ENCODE measurements around the gene ATP2C2.

ATP2C2 gene

DNA sequence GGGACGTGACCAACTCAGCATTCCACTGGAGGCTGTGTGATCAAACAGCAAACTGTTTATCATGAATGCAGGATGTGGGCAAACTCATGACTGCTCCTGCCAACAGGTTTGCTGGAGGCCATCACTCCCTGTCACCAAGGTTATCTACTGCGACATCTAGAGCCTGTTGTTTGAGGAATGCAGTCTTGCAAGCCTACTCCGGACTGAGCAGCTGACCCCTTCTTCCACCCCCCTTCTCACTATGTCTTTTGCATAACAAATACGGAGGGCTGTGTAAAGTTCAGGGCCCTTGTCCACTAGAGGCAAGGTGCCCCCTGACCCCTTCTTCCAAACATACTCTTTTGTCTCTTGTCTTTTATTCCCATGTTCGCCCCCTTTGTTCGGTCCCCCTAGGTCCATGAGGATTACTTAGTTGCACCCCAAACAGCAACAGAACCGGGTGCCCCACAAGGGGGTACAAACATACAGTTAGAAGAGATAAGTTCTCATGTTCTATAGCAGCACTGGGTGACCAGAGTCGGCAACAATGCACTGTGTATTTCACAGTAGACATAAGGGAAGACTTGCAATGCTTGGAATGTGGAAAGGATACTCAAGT lies 107.4 kb downstream of the ATP2C2 start:
- Mint-ChIP-seq H3K9me3 (peaks cover 17% of the 10 kb centered on the region), H3K27ac (no peak overlapping the region), H3K27me3 (no peaks in the 10 kb centered on the region), H3K4me1 (ENCODE audit: low read depth) (no peaks in the 10 kb centered on the region), H3K36me3 (ENCODE audit: low read depth) (peaks cover 37% of the 10 kb centered on the region), H3K4me3 (no peak overlapping the region)
- intact Hi-C loops (cut with micrococcal nuclease) = no loop called here

DNA sequence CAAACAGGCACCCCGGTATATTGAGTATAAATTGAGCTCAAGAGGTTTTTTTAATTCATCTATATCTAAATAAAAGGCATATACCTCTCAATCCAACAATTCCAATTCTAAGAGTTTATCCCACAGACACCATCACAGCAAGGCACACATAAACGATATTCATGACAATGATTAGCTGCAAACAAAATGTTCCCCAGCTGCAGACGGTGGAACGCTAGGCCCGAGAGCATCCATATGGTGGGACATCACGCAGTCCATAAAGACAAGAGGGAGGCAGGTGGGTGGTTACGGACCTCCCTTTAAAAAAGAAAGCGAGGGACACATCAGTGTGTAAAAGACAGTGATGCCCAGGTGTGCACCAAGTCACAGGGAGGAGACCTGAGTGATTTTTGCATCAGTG lies 108.1 kb downstream of the ATP2C2 start:
- peaks cover 39% of the 10 kb centered on the region for H3K36me3 Mint-ChIP-seq (ENCODE audit: low read depth)
- H3K27ac Mint-ChIP-seq = no peak overlapping the region
- intact Hi-C loops (cut with micrococcal nuclease) = no loop called here

DNA sequence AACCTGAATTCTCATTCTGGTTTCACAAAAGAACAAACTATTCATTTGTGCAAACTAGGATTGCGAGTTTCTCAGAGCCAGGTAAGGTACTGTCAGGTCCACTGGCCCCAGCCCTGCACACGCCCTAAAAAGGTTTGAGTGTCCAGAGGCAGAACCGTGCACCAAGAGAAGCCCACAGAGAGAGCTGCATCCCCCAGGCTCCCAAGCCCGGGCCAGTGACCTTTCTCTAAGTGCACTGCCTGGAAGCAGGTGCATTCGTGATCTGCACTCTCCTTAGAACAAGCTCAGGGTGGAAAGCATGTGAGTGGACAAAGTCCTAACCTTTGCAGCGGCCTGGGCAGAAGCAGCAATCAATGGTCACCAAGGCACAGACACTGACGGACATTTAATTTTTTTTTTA lies 109.3 kb downstream of the ATP2C2 start:
- Mint-ChIP-seq H3K9me3 (peaks cover 2% of the 10 kb centered on the region), H3K4me1 (ENCODE audit: low read depth) (no peaks in the 10 kb centered on the region), H3K4me3 (no peak overlapping the region), H3K27me3 (no peaks in the 10 kb centered on the region), H3K36me3 (ENCODE audit: low read depth) (peaks cover 43% of the 10 kb centered on the region), H3K27ac (no peak overlapping the region)
- intact Hi-C loops (cut with micrococcal nuclease) = no loop called here

More for the DNA sequence above, 108.1 kb downstream of the ATP2C2 start:
- no peaks in the 10 kb centered on the region for H3K27me3 Mint-ChIP-seq
- H3K4me3 Mint-ChIP-seq = no peak overlapping the region
- no peaks in the 10 kb centered on the region for H3K4me1 Mint-ChIP-seq (ENCODE audit: low read depth)
- peaks cover 15% of the 10 kb centered on the region for H3K9me3 Mint-ChIP-seq

DNA sequence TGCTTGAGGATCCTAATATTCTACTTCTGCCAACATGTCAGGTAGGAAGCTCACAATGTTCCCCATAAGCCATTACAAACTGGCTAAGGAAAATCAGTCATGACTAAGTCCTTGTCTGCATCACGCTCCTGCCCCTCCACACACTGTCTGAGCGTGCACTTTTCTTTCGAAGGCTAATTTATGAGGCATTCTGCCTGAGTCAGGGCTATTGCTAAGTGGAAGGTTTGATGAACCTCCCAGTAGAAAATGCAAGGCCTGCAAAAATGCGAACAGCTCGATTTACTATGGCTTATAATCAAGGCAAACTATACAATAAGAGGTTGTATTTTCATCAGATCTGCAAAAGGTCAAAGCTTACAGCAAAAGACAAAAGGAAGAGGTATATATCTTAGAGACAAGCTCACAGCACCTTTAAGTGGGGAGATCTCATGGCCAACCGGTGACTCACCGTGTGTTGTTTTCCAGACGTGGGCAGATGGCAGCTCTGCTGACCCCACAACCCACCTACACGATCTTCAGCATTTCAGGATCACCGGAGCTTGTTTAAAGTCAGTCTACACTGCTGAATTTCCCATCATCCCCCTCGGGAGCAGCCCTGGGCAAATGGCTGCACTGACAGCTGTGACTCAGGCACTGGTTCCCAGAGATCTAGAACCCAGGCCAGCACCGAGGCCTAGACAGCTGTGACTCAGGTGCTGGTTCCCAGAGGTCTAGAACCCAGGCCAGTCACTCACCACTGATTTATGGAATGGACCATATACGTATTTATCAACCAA lies 110.0 kb downstream of the ATP2C2 start:
- H3K27me3 Mint-ChIP-seq = no peaks in the 10 kb centered on the region
- no peaks in the 10 kb centered on the region for H3K9me3 Mint-ChIP-seq
- H3K36me3 Mint-ChIP-seq (ENCODE audit: low read depth) = peaks cover 50% of the 10 kb centered on the region
- H3K27ac Mint-ChIP-seq = no peak overlapping the region
- H3K4me1 Mint-ChIP-seq (ENCODE audit: low read depth) = no peaks in the 10 kb centered on the region
- H3K4me3 Mint-ChIP-seq = no peak overlapping the region
- intact Hi-C loops (cut with micrococcal nuclease) = no loop called here

DNA sequence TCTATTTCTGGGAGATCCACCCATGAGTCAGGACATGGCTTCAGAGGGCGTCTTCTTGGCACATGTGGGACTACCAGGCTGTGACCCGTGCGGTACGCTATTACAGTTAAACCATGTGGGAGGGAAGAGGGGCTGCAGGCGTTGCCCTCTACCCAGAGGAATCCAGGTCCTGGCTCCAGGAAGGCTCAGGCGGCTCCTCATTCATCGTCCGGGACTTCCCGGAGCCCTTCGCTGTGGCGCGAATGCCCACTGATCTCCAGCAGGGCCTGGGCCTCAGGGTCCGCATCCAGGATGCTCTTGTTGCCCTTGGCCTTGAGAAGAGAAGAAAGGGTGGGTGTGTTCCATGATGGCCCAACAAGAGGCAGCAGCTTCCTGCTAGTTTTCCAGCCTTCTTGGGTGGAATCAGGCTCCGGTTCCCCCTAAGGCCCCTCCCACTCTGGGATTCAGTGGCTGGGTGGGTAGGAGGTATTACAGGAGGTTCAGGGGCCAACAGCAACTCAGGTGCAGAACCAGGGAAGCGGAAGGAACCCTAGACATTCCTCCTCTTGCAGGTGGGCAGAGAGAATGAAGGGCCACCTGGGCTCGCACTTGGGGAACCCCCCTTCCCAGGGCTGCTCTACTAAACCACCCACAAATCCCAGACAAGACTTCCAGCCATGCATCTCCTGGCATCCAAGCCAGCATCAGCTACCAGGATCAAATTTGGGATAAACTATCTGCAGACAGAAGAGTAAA lies 111.5 kb downstream of the ATP2C2 start:
- Mint-ChIP-seq H3K9me3 (no peaks in the 10 kb centered on the region), H3K27me3 (no peaks in the 10 kb centered on the region), H3K4me1 (ENCODE audit: low read depth) (no peaks in the 10 kb centered on the region), H3K4me3 (no peak overlapping the region), H3K27ac (no peak overlapping the region), H3K36me3 (ENCODE audit: low read depth) (peaks cover 64% of the 10 kb centered on the region)
- intact Hi-C loops (cut with micrococcal nuclease) = no loop called here

DNA sequence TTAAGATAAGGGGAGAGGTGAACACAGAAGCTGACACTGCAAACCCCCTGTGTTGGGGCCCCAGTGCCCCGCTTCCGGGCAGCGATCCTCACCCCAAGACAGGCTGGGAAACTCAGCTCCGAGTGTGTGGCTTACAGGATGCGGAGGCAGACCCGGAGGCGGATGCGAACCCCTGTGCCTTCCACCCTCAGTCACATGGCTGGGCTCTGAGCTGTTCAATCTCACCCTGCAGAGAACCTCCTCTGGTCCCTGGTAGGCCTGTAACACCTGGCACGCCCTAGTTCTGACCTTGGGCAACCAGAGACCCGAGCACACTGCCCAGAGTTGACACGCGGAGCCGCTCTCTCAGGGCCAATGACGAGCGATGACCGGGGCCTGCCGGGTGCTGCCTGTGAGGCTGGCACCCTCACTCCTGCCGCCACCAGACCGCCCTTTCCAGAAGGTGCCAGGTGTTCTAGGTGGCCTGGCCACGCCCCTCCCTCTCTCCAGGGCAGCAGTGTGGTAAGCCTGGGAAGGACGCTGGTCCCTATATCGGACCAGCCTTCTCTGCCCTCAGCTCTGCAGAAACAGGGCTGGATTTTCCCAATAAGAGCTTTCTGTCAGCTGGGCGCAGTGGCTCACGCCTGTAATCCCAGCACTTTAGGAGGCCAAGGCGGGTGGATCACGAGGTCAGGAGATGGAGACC lies 112.9 kb downstream of the ATP2C2 start:
- intact Hi-C loops (cut with micrococcal nuclease) = no loop called here
- Mint-ChIP-seq H3K36me3 (ENCODE audit: low read depth) (peaks cover 77% of the 10 kb centered on the region), H3K27ac (no peak overlapping the region)

DNA sequence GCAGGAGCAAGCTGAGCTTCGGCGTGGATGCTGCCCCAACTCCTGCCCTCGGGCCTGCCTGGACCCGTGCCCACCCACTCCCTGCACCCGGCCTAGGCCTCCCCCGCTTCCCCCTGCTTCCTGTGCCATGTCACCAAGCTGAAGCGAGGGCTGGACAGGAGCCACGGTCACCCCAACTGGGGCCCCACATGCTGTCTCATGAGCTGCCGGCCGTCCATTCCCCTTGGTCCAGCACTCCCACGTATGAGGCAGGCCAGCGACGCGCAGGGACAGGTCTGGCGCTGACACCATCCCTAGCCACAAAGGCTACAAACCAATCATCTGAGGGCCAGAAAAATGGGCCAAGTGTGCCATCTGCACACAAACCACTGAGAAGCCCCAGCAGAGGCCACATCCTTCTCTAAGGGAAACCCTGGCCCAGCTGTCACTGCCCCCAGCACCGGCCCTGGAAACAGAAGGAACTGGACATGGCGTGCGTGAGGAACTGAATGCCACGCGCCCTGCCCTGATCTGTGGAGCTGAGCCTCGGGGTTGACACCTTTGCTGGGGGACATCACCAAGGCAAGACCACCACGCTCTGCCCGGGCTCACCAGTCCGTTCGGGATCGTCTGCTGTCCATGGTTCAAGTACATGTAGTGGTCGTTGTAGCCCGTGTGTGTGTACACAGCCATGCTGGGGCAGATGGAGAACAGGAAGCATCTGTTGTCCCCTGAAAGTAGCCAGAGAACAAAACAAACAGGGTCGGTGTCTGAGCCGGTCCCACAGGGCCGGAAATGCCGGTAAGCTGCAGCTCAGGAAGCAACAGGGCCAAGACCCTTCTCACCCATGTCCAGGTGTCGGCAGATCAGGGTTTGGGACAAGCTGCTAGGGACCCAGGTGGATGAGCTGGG lies 113.9 kb downstream of the ATP2C2 start:
- no peak overlapping the region for H3K4me3 Mint-ChIP-seq
- H3K27ac Mint-ChIP-seq = no peak overlapping the region
- H3K36me3 Mint-ChIP-seq (ENCODE audit: low read depth) = peaks cover 88% of the 10 kb centered on the region
- no peaks in the 10 kb centered on the region for H3K9me3 Mint-ChIP-seq
- intact Hi-C loops (cut with micrococcal nuclease) = no loop called here
- H3K4me1 Mint-ChIP-seq (ENCODE audit: low read depth) = no peaks in the 10 kb centered on the region
- no peaks in the 10 kb centered on the region for H3K27me3 Mint-ChIP-seq

More for the DNA sequence above, 112.9 kb downstream of the ATP2C2 start:
- no peaks in the 10 kb centered on the region for H3K27me3 Mint-ChIP-seq
- no peak overlapping the region for H3K4me3 Mint-ChIP-seq
- no peaks in the 10 kb centered on the region for H3K9me3 Mint-ChIP-seq
- H3K4me1 Mint-ChIP-seq (ENCODE audit: low read depth) = no peaks in the 10 kb centered on the region

DNA sequence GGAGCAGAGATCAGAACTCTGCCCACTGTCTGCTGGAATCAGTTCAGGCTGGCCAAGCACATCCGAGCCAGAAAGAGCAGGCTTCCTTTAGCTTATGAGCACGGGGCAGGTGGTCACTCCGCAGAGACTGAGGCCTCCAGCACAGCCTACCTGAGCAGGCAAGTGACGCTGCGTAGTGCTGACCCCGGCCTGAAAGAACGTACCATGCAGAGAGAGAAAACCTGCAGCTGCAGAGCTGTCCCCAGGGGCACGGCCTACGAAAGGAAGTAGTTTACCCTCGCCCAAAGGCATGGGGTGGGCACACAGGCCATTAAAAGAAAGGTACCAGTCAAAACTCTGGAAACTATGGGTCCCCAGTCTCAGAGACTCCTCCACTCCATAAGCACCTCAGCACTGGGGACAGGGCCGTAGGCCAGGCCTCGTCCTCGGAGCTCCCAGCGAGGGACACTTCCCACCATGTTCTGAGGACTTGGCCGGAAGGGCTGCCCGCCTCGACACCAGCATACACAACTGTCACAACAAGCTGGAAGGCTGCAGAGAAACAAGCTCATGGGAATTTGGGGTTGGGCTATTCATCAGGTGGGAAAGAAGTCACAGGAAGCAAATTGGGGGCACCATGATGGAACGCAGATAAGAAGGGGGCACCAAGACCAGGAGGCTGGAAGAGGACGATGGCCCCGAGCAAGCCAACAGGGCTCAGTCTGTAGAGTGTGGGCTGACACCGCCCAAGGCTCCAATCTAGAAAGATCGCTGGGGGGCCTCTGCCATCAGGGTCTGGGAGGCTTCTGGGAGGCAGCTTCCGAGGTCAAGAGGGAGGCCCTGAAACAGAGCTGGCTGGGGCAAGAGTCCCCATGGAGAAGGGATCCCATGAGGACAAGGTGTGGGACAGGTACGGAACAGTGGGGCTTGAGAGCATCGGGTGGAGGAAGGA lies 114.9 kb downstream of the ATP2C2 start:
- intact Hi-C loops (cut with micrococcal nuclease) = no loop called here
- H3K27ac Mint-ChIP-seq = no peak overlapping the region
- no peaks in the 10 kb centered on the region for H3K4me1 Mint-ChIP-seq (ENCODE audit: low read depth)
- H3K9me3 Mint-ChIP-seq = no peaks in the 10 kb centered on the region
- H3K27me3 Mint-ChIP-seq = no peaks in the 10 kb centered on the region
- H3K36me3 Mint-ChIP-seq (ENCODE audit: low read depth) = peaks cover 94% of the 10 kb centered on the region
- H3K4me3 Mint-ChIP-seq = no peak overlapping the region

DNA sequence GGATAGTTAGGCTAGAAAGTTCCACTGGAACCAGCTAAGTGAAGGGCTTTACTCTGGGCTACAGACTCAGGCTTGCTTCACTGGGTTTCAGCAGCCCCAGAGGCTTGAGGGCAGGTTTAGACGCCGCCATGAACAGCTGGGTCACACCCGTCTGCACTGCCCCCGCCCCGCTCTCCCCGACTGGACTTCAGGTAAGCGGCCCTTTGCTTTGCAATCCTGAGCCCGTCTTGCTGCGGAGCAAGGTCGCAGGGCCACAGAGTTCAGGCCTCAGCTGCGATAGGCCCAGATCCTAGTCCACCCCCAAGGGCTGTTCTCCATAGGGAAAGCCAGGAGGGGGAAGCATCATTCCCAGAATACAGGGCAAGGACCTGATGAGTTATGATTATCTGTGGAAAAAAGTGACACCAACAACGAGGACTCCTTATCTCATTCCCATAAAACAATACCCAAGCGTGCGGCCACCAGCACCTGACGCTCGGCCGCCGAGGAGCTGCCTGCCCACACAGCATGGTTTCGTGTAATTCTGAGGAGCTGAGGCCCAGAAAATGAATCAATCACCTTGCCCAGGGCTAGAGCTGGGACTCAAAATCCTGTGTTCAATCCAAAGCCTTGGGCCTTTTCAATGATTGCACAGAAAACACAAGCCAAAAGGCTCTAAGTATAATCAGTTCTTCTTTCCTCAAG lies 115.7 kb downstream of the ATP2C2 start:
- H3K4me3 Mint-ChIP-seq = no peak overlapping the region
- intact Hi-C loops (cut with micrococcal nuclease) = loop anchor here (1.0 kb wide), 1 partner anchor 207 kb away; no protein-coding TSS in a partner anchor
- H3K27ac Mint-ChIP-seq = no peak overlapping the region
- no peaks in the 10 kb centered on the region for H3K9me3 Mint-ChIP-seq
- no peaks in the 10 kb centered on the region for H3K27me3 Mint-ChIP-seq
- peaks cover 94% of the 10 kb centered on the region for H3K36me3 Mint-ChIP-seq (ENCODE audit: low read depth)
- no peaks in the 10 kb centered on the region for H3K4me1 Mint-ChIP-seq (ENCODE audit: low read depth)

DNA sequence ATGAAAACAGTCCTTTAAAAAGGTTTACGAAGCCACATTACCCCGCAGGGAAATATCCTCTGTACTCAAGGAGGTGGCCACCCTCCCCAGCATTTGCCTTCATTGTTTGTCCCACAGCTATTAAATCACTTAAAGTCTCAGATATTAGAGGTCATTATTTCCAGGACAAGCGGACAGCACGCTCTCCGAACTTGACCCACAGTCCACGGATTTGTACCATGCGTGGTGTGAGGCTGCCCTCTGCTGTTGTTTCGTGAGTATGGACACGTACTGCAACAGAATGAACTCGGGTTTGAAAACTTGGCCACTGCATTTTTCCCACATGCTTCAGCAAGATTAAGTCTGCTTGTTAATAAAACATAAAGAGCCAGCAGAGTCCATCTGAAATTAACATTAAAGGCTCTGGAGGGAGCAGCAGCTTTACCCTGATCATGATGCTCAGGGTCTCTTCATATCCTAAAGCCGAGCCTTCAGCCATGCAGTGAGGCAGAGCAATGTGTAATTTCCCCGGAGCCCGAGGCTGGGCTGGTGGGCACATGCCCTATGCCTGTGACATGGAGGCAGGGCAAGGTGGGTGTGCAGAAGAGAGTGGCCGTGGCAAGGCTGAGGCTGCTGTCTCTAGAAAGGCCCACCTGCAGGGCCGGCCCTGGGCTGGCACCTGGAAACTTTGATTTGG lies 116.4 kb downstream of the ATP2C2 start:
- no peak overlapping the region for H3K27ac Mint-ChIP-seq
- H3K4me3 Mint-ChIP-seq = no peak overlapping the region
- H3K27me3 Mint-ChIP-seq = no peaks in the 10 kb centered on the region
- H3K9me3 Mint-ChIP-seq = no peaks in the 10 kb centered on the region
- H3K36me3 Mint-ChIP-seq (ENCODE audit: low read depth) = peaks cover 94% of the 10 kb centered on the region
- intact Hi-C loops (cut with micrococcal nuclease) = loop anchor here (1.0 kb wide), 1 partner anchor 207 kb away; no protein-coding TSS in a partner anchor
- H3K4me1 Mint-ChIP-seq (ENCODE audit: low read depth) = no peaks in the 10 kb centered on the region

DNA sequence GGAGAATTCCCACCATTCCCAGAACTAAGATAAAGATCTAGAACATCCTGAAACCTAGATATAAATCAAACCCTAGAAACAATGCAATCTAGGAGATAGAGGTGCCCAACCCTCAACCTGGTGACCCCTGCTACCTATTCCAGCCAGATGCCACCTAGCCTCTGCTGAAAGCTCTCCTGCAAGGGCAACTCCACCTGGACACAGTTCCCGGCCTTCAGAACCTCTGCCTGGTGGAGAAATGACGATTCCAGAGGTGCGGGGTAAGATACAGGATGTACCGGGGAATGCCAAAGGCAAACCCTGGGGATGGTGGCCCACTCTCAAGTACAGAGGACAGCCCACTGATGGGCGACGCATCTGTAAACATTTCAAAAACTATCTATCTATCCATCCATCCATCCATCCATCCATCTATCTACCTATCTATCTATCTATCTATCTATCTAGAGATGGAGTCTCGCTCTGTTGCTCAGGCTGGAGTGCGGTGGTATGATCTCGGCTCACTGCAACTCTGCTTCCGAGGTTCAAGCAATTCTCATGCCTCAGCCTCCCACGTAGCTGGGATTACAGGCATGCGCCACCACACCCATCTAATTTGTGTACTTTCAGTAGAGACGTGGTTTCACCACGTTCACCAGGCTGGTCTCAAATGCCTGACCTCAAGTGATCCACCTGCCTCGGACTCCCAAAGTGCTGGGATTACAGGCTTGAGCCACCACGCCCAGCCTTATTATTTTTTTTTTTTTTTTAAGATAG lies 117.1 kb downstream of the ATP2C2 start:
- Mint-ChIP-seq H3K9me3 (no peaks in the 10 kb centered on the region), H3K4me1 (ENCODE audit: low read depth) (no peaks in the 10 kb centered on the region), H3K4me3 (no peak overlapping the region), H3K36me3 (ENCODE audit: low read depth) (peaks cover 94% of the 10 kb centered on the region), H3K27me3 (no peaks in the 10 kb centered on the region), H3K27ac (no peak overlapping the region)
- intact Hi-C loops (cut with micrococcal nuclease) = no loop called here

Data from dendritic cell treated with granulocyte-macrophage colony-stimulating factor and Interleukin-4, amounts not matched to agents 40 ng/mL and 50 ng/mL, for 4 days (primary cell).